GM12801 (cell line): ENCODE results near the gene UBE2R2.

Experiments
- CTCF ChIP-seq: IDR thresholded peaks from one replicate; pipeline ENCODE4 v1.5.1; 2011; ENCODE audit warnings: control low read depth; ENCODE audit not compliant: insufficient read length; ENCODE audit errors: extremely low read depth

The UBE2R2 gene

GRCh38 chr9:33843312-33843961 lies 26.5 kb downstream of the UBE2R2 start:
- TF ChIP-seq CTCF, result no peak

GRCh38 chr9:33846231-33846630 lies 29.3 kb downstream of the UBE2R2 start:
- no peak for TF ChIP-seq CTCF

GRCh38 chr9:33850267-33850629 lies 33.3 kb downstream of the UBE2R2 start:
- TF ChIP-seq CTCF, result no peak

- no peak for TF ChIP-seq CTCF
Measured at GRCh38 chr9:33850677-33851076, 33.7 kb downstream of the UBE2R2 start.

- TF ChIP-seq CTCF, result no peak
Measured at GRCh38 chr9:33851301-33851700, 34.3 kb downstream of the UBE2R2 start.

GRCh38 chr9:33852216-33852826 lies 35.4 kb downstream of the UBE2R2 start:
- no peak for TF ChIP-seq CTCF

GRCh38 chr9:33856247-33856646 lies 39.3 kb downstream of the UBE2R2 start:
- TF ChIP-seq CTCF, result no peak
